Mucosa of descending colon (tissue), 3 donors: Measurements from ENCODE around the gene RAB8A. TPM values are rescaled to one million over a fixed set of nuclear protein-coding genes. Genes with fewer than 3 reads are reported as not detected.

Experiments used
- ATAC-seq: fragments of 200-7000 bp; cut with Tn5 transposase; one replicate; pipeline ENCODE4 v1.9.1; 2020; ENCODE audit warnings: mild to moderate bottlenecking, moderate library complexity
- DNase-seq, 3 donors: peaks; one replicate each; pipeline ENCODE4 v3.0.0-alpha.2; 2020
- H3K36me3 ChIP-seq: fragments of 200-600 bp; one replicate; pipeline ENCODE4 v1.8.0; 2021; ENCODE audit warnings: low read depth, mild to moderate bottlenecking
- H3K4me1 ChIP-seq: fragments of 200-600 bp; one replicate; pipeline ENCODE4 v1.8.0; 2021; ENCODE audit warnings: low read depth, mild to moderate bottlenecking
- H3K4me3 ChIP-seq: fragments of 200-600 bp; one replicate; pipeline ENCODE4 v1.8.0; 2021; ENCODE audit warnings: mild to moderate bottlenecking
- H3K9me3 ChIP-seq: fragments of 200-600 bp; one replicate; pipeline ENCODE4 v1.8.0; 2021; ENCODE audit warnings: mild to moderate bottlenecking
- intact Hi-C, 2 donors: fragments of 100-400 bp; cut with DNase I in 1 of 2; cut with micrococcal nuclease in 1 of 2; formaldehyde crosslinking; loops; one replicate each; pipeline versions ENCODE4 v1.11.0 to v1.11.1; 2022; cut with DNase I, micrococcal nuclease
- total RNA-seq, 3 donors: library from RNA; stranded (reverse); fragmentation: NEBNext Ultra II Directional in 2 of 3; extraction: Animal tissue kit (Norgen Biotek cat#: 25700) in 2 of 3; gene quantifications; one replicate each; pipeline versions ENCODE4 v1.2.1 to v1.2.4, GENCODE V29; 2021 to 2023
- TF ChIP-seq, protein P1 (sequence below): fragments of 200-600 bp; IDR thresholded peaks from one replicate; pipeline ENCODE4 v1.8.0; 2022; ENCODE audit warnings: antibody characterized with exemption, mild to moderate bottlenecking
- donor health status: DM: no; HTN: no; CAD: no; lungs with moderate emphysema.
- donor health status: DM: no; HTN: no; CAD: no.
- donor health status: DM: no; HTN: yes; CAD: no.

RAB8A gene
- total RNA-seq, 3 donors from 2014 or later: 85.5 to 129 (median 119) TPM

DNA sequence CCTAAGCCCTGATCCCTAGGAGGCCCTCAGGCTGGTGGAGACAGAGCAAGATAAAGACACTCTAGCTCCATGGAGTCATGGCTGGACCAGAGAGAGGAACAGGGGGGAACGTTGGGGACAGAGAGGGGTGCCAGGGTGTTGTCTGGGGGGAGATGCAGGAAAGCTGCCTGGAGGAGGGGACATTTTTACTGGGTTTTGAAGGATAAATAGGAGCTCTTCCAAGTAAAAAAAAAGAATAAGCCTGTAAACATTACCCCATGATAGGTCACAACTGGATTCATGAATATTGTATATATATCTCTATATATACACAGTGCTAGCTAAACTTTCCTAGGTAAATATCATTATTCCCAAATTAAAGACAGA, 32.5 kb downstream of the RAB8A start:
- H3K4me1 ChIP-seq: peaks cover 6% of the 10 kb centered on the region
- no peak for DNase-seq
- H3K36me3 ChIP-seq: no peaks in the 10 kb centered on the region
- TF ChIP-seq, protein P1, sequence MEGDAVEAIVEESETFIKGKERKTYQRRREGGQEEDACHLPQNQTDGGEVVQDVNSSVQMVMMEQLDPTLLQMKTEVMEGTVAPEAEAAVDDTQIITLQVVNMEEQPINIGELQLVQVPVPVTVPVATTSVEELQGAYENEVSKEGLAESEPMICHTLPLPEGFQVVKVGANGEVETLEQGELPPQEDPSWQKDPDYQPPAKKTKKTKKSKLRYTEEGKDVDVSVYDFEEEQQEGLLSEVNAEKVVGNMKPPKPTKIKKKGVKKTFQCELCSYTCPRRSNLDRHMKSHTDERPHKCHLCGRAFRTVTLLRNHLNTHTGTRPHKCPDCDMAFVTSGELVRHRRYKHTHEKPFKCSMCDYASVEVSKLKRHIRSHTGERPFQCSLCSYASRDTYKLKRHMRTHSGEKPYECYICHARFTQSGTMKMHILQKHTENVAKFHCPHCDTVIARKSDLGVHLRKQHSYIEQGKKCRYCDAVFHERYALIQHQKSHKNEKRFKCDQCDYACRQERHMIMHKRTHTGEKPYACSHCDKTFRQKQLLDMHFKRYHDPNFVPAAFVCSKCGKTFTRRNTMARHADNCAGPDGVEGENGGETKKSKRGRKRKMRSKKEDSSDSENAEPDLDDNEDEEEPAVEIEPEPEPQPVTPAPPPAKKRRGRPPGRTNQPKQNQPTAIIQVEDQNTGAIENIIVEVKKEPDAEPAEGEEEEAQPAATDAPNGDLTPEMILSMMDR: no peak
- H3K9me3 ChIP-seq: no peaks in the 10 kb centered on the region
- intact Hi-C loops: no loop called here
- H3K4me3 ChIP-seq: no peak overlapping the region
- ATAC-seq: peak; percentile 23

DNA sequence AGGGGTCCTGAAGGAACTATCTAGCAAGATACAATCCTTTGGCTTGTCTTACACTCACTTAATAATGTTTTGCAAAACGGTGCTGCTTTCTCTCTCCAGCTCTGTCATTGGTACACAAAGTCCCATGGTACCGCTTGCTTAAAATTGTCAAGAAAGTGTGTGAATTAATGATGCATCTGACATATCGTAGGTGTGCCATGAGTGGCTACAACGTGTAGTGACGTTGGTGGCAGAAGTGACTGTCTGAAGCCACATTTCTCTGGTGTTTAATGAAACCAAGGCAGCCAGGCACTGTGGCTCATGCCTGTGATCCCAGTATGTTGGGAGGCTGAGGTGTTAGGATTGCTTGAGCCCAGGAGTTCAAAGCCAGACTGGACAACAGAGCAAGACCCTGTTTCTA, 34.4 kb downstream of the RAB8A start:
- no peak for DNase-seq
- Histone ChIP-seq H3K36me3 (no peaks in the 10 kb centered on the region), H3K4me1 (peaks cover 6% of the 10 kb centered on the region), H3K9me3 (no peaks in the 10 kb centered on the region), H3K4me3 (no peak overlapping the region)
- ATAC-seq: no peak
- TF ChIP-seq, protein P1: no peak
- intact Hi-C loops: no loop called here

DNA sequence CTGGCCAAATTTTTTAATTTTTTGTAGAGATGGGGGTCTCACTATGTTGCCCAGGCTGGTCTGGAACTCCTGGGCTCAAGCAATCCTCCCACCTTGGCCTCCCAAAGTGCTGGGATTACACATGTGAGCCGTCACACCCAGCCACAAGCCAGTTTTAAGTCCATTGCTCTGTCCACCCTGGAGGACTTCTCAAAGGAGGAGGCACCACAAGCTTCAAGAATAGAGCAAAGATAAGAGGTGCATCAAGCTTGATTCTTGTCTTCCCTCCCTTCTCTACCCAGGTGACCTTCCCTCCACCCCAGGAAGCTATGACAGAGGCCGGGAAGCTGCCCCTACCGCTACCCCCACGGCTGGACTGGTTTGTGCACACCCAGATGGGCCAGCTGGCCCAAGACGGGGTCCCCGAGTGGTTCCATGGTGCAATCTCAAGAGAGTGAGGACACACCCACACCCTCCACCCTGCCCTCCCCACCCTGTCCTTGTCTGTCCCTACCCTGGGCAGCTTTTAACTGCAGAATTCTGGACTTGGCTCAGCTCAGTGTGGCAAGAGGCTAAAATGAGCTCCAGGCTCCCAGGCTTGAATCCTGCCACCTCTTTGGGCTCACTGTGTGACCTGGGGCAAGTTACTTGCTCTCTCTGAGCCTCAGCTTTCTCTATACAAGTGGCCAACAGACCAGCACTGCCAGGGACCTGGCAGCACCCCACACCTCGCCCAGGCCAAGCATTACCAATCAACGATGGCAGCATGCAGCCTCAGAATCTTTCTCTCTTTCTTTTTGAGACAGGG, 36.9 kb downstream of the RAB8A start:
- H3K4me3 ChIP-seq: no peak overlapping the region
- intact Hi-C loops: no loop called here
- no peak for DNase-seq
- H3K4me1 ChIP-seq: no peaks in the 10 kb centered on the region
- TF ChIP-seq, protein P1: no peak
- no peaks in the 10 kb centered on the region for H3K9me3 ChIP-seq
- peak; percentile 20 for ATAC-seq
- no peaks in the 10 kb centered on the region for H3K36me3 ChIP-seq

DNA sequence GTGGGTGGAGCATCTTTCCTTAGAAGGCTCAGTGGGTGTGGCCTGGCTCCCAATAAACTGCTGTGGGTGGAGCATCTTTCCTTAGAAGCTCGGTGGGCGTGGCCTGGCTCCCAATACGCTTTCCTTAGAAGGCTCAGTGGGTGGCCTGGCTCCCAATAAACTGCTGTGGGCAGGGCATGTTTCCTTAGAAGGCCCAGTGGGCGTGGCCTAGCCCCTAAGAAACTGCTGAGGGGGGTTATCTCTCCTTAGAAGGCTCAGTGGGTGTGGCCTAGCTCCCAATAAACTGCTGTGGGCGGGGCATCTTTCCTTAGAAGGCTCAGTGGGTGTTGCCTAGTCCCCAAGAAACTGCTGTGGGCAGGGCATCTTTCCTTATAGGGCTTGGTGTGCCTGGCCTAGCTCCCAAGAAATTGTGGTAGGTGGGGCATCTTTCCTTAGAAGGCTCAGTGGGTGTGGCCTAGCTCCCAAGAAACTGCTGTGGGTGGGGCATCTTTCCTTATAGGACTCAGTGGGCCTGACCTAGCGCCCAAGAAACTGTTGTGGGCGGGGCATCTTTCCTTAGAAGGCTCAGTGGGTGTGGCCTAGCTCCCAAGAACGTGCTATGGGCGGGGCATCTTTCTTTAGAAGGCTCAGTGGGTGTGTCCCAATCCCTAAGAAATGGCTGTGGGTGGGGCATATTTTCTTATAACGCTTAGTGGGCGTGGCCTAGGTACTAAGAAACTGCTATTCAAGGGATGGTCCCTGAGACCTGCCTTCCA, 42.1 kb downstream of the RAB8A start:
- TF ChIP-seq, protein P1: no peak
- H3K36me3 ChIP-seq: no peaks in the 10 kb centered on the region
- H3K4me3 ChIP-seq: no peak overlapping the region
- ATAC-seq (peak; percentile 42), DNase-seq (peak in 1 of 3 donors; percentile 29)
- intact Hi-C loops: no loop called here
- no peaks in the 10 kb centered on the region for H3K4me1 ChIP-seq
- no peaks in the 10 kb centered on the region for H3K9me3 ChIP-seq

DNA sequence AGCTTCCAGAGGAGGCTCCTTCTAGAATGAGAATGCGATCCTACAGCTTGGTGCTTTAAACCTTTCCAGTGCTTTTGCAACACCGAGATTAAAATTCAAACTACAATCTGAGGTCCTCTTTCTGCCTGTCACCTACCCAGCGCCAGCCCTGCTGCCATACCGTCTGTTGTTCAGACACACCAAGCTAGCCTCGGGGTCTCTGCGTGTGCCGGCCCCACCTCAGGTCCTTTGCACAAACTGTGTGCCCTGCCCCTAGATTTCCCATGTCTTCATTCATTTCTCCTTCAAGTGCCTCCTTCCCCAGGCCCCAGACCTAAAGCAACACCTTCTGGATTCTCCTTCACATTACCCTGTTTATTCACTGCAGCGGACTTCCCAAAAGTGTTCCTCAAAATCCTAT, 42.9 kb downstream of the RAB8A start:
- Histone ChIP-seq H3K4me3 (no peak overlapping the region), H3K36me3 (no peaks in the 10 kb centered on the region), H3K4me1 (no peaks in the 10 kb centered on the region), H3K9me3 (no peaks in the 10 kb centered on the region)
- ATAC-seq (no peak), DNase-seq (no peak)
- TF ChIP-seq, protein P1: no peak
- intact Hi-C loops: no loop called here
